Nephron (organoid): ENCODE data around the gene WDR90.

Source experiments
- H3K27ac Mint-ChIP-seq, 3 experiments: 2 replicates each; pipeline ENCODE4 v1.8.0; 2020; ENCODE audit warnings: mixed read lengths in 3 of 3, mild to moderate bottlenecking in 2 of 3, moderate library complexity in 1 of 3
- H3K27me3 Mint-ChIP-seq: 2 replicates; pipeline ENCODE4 v1.8.0; 2021; ENCODE audit warnings: low read depth, mild to moderate bottlenecking, moderate library complexity, mixed read lengths
- H3K36me3 Mint-ChIP-seq: 2 replicates; pipeline ENCODE4 v1.8.0; 2020; ENCODE audit warnings: low read depth, mixed read lengths
- H3K4me1 Mint-ChIP-seq: 2 replicates; pipeline ENCODE4 v1.8.0; 2020; ENCODE audit warnings: mixed read lengths
- H3K4me3 Mint-ChIP-seq, 3 experiments: 2 replicates each; pipeline ENCODE4 v1.8.0; 2020; ENCODE audit warnings: mild to moderate bottlenecking in 3 of 3, mixed read lengths in 3 of 3, moderate library complexity in 2 of 3
- H3K9me3 Mint-ChIP-seq: 2 replicates; pipeline ENCODE4 v1.8.0; 2020; ENCODE audit warnings: mixed read lengths
- CTCF ChIP-seq, 3 experiments: fragments of 200-600 bp; sonication (generic); IDR thresholded peaks; one replicate each; pipeline ENCODE4 v1.5.0; 2021; ENCODE audit warnings: antibody characterized with exemption in 3 of 3; ENCODE audit not compliant: unreplicated experiment in 3 of 3

The WDR90 gene

GRCh38 chr16:695355-696089 lies 46.4 kb downstream of the WDR90 start:
- peaks cover 5% of the 10 kb centered on the region for H3K4me1 Mint-ChIP-seq
- no peak for TF ChIP-seq CTCF (IDR thresholded peaks at IDR 0.05; ENCODE audit: unreplicated experiment in 3 of 3)
- peak overlapping the region in 1 of 3 experiments; percentile 23 for H3K4me3 Mint-ChIP-seq
- peaks cover 90% of the 10 kb centered on the region for H3K27me3 Mint-ChIP-seq
- H3K36me3 Mint-ChIP-seq = no peaks in the 10 kb centered on the region
- no peak overlapping the region for H3K27ac Mint-ChIP-seq
- no peaks in the 10 kb centered on the region for H3K9me3 Mint-ChIP-seq

- TF ChIP-seq CTCF (IDR thresholded peaks at IDR 0.05; ENCODE audit: unreplicated experiment in 3 of 3) = no peak
- Mint-ChIP-seq H3K27me3 (peaks cover 91% of the 10 kb centered on the region), H3K9me3 (no peaks in the 10 kb centered on the region), H3K27ac (no peak overlapping the region), H3K36me3 (no peaks in the 10 kb centered on the region), H3K4me3 (no peak overlapping the region), H3K4me1 (no peaks in the 10 kb centered on the region)
These were observed 49.9 kb downstream of the WDR90 start for GRCh38 chr16:698911-699671.

- Mint-ChIP-seq H3K27me3 (peaks cover 86% of the 10 kb centered on the region), H3K27ac (no peak overlapping the region), H3K4me1 (no peaks in the 10 kb centered on the region), H3K9me3 (no peaks in the 10 kb centered on the region), H3K4me3 (no peak overlapping the region), H3K36me3 (no peaks in the 10 kb centered on the region)
- no peak for TF ChIP-seq CTCF (IDR thresholded peaks at IDR 0.05; ENCODE audit: unreplicated experiment in 3 of 3)
These were observed 51.8 kb downstream of the WDR90 start for GRCh38 chr16:700684-701584.

GRCh38 chr16:702341-702740 lies 53.2 kb downstream of the WDR90 start:
- Mint-ChIP-seq H3K4me1 (no peaks in the 10 kb centered on the region), H3K4me3 (peak overlapping the region in 1 of 3 experiments; percentile 15), H3K9me3 (no peaks in the 10 kb centered on the region), H3K27ac (no peak overlapping the region), H3K27me3 (peaks cover 86% of the 10 kb centered on the region), H3K36me3 (no peaks in the 10 kb centered on the region)
- TF ChIP-seq CTCF (IDR thresholded peaks at IDR 0.05; ENCODE audit: unreplicated experiment in 3 of 3) = no peak

- Mint-ChIP-seq H3K4me3 (no peak overlapping the region), H3K27ac (no peak overlapping the region), H3K36me3 (no peaks in the 10 kb centered on the region), H3K27me3 (peaks cover 84% of the 10 kb centered on the region), H3K4me1 (no peaks in the 10 kb centered on the region), H3K9me3 (no peaks in the 10 kb centered on the region)
- TF ChIP-seq CTCF (IDR thresholded peaks at IDR 0.05; ENCODE audit: unreplicated experiment in 3 of 3) = no peak
These were observed 54.2 kb downstream of the WDR90 start for GRCh38 chr16:703406-703805.
